Liver (tissue), 9 donors: ENCODE data around the gene TNFSF13. TPM values are rescaled to one million over a fixed set of nuclear protein-coding genes. Genes with fewer than 3 reads are reported as not detected.

Experiments used
- DNase-seq: peaks from one replicate; pipeline ENCODE4 v3.0.0-alpha.2; 2017; ENCODE audit warnings: low spot score
- H3K27ac ChIP-seq, 2 donors: one replicate each; pipeline ENCODE4 v1.7.0; 2013; ENCODE audit warnings: inconsistent platforms in 2 of 2, low read length in 2 of 2, control low read depth in 1 of 2, low read depth in 1 of 2, mild to moderate bottlenecking in 1 of 2
- H3K27me3 ChIP-seq, 4 donors: one replicate each; pipeline versions ENCODE4 v1.6.1 to v1.7.0; 2013; ENCODE audit warnings: low read length in 3 of 4, inconsistent platforms in 1 of 4, mild to moderate bottlenecking in 1 of 4, moderate library complexity in 1 of 4; ENCODE audit not compliant: control insufficient read depth in 4 of 4, insufficient read depth in 4 of 4
- H3K36me3 ChIP-seq, 4 donors: one replicate each; pipeline versions ENCODE4 v1.6.1 to v1.7.0; 2013; ENCODE audit warnings: low read length in 3 of 4, mild to moderate bottlenecking in 3 of 4, low read depth in 1 of 4, moderate library complexity in 1 of 4; ENCODE audit not compliant: control insufficient read depth in 4 of 4, insufficient read depth in 3 of 4
- H3K4me1 ChIP-seq, 4 donors: one replicate each; pipeline versions ENCODE4 v1.6.1 to v1.7.0; 2013; ENCODE audit warnings: low read length in 3 of 4, mild to moderate bottlenecking in 3 of 4, moderate library complexity in 1 of 4; ENCODE audit not compliant: control insufficient read depth in 4 of 4, insufficient read depth in 4 of 4
- H3K4me3 ChIP-seq, 3 donors: one replicate each; pipeline versions ENCODE4 v1.6.1 to v1.7.0; 2013; ENCODE audit warnings: low read length in 3 of 3, control low read depth in 1 of 3, low read depth in 1 of 3, mild to moderate bottlenecking in 1 of 3
- H3K9ac ChIP-seq, 2 donors: one replicate each; pipeline ENCODE4 v1.7.0; 2013; ENCODE audit warnings: low read length in 2 of 2, mild to moderate bottlenecking in 2 of 2, moderate library complexity in 2 of 2, control low read depth in 1 of 2, low read depth in 1 of 2
- H3K9me3 ChIP-seq, 4 donors: one replicate each; pipeline versions ENCODE4 v1.6.1 to v1.7.0; 2013; ENCODE audit warnings: low read length in 3 of 4; ENCODE audit not compliant: control insufficient read depth in 4 of 4
- ATF3 ChIP-seq: IDR thresholded peaks from 2 replicates; pipeline ENCODE4 v1.6.1; 2016; ENCODE audit warnings: antibody characterized with exemption
- CTCF ChIP-seq: fragments of 150-350 bp; IDR thresholded peaks from 2 replicates; pipeline ENCODE4 v1.5.1; 2017; ENCODE audit warnings: improper control_type of control experiment, low read depth, low read length; ENCODE audit not compliant: missing input control
- EGR1 ChIP-seq, 2 donors: IDR thresholded peaks; 2 replicates each; pipeline ENCODE4 v1.6.1; 2016 to 2018; ENCODE audit warnings: antibody characterized with exemption in 2 of 2, low read depth in 2 of 2
- FOXA1 ChIP-seq: IDR thresholded peaks from 2 replicates; pipeline ENCODE4 v1.6.1; 2016; ENCODE audit warnings: antibody characterized with exemption
- FOXA2 ChIP-seq: IDR thresholded peaks from 2 replicates; pipeline ENCODE4 v1.6.1; 2016; ENCODE audit warnings: antibody characterized with exemption
- GABPA ChIP-seq, 2 donors: IDR thresholded peaks in 1 of 2; conservative IDR thresholded peaks in 1 of 2; 2 replicates each; pipeline ENCODE4 v1.6.1; 2016; ENCODE audit warnings: antibody characterized with exemption in 2 of 2, mild to moderate bottlenecking in 1 of 2, moderate library complexity in 1 of 2
- HNF4A ChIP-seq, 2 donors: conservative IDR thresholded peaks; 2 replicates each; pipeline ENCODE4 v1.6.1; 2016; ENCODE audit warnings: antibody characterized with exemption in 2 of 2, mild to moderate bottlenecking in 2 of 2
- HNF4G ChIP-seq: IDR thresholded peaks from 2 replicates; pipeline ENCODE4 v1.6.1; 2016; ENCODE audit warnings: antibody characterized with exemption
- JUND ChIP-seq, 2 donors: IDR thresholded peaks; 2 replicates each; pipeline ENCODE4 v1.6.1; 2016; ENCODE audit warnings: antibody characterized with exemption in 2 of 2
- MAX ChIP-seq: IDR thresholded peaks from 2 replicates; pipeline ENCODE4 v1.6.1; 2016; ENCODE audit warnings: antibody characterized with exemption
- NR2F2 ChIP-seq: IDR thresholded peaks from 2 replicates; pipeline ENCODE4 v1.6.1; 2016; ENCODE audit warnings: antibody characterized with exemption
- RAD21 ChIP-seq, 2 donors: IDR thresholded peaks; 2 replicates each; pipeline ENCODE4 v1.6.1; 2016; ENCODE audit warnings: antibody characterized with exemption in 2 of 2, mild to moderate bottlenecking in 2 of 2
- REST ChIP-seq: IDR thresholded peaks from 2 replicates; pipeline ENCODE4 v1.6.1; 2016; ENCODE audit warnings: antibody characterized with exemption, mild to moderate bottlenecking
- SP1 ChIP-seq: IDR thresholded peaks from 2 replicates; pipeline ENCODE4 v1.6.1; 2018; ENCODE audit warnings: antibody characterized with exemption, mild to moderate bottlenecking
- YY1 ChIP-seq: IDR thresholded peaks from 2 replicates; pipeline ENCODE4 v1.6.1; 2016; ENCODE audit warnings: antibody characterized with exemption, mild to moderate bottlenecking
- ZBTB33 ChIP-seq: IDR thresholded peaks from 2 replicates; pipeline ENCODE4 v1.6.1; 2016; ENCODE audit warnings: antibody characterized with exemption
- WGBS: extraction: QIAGEN DNeasy Blood & Tissue Kit; methylation state at CpG from one replicate; pipeline ENCODE4 v1.1.7; 2013; 5-methylcytosine and 5-hydroxymethylcytosine counted together
- polyA plus RNA-seq, 2 donors: library from polyadenylated mRNA; stranded (reverse) in 1 of 2; unstranded in 1 of 2; fragments of 200-250 nt in 1 of 2; fragments of >200 nt in 1 of 2; fragmentation: Nextera tagmentation in 1 of 2; extraction: Ambion mirVana in 1 of 2; gene quantifications; one replicate each; pipeline versions ENCODE4 v1.2.1 to v1.2.3, GENCODE V29; 2013 to 2015
- total RNA-seq, 2 donors: library from RNA; depleted of rRNA; stranded (reverse); fragments of >200 nt; gene quantifications; one replicate each; pipeline ENCODE4 v1.2.3, GENCODE V29; 2014
- donor health status: healthy.
- donor health status: healthy.
- donor health status: healthy.
- donor health status: healthy.
- donor health status: healthy.

TNFSF13 gene
- total and polyA plus RNA-seq, 4 donors = 1.4 to 9.3 (median 4.5) TPM

- H3K36me3 ChIP-seq = peaks cover 20 to 42% (median 27%) of the 10 kb centered on the region in 4 donors
- TF ChIP-seq HNF4A (conservative IDR thresholded peaks at IDR 0.05) (no peak), FOXA2 (no peak), ZBTB33 (no peak), HNF4G (no peak), YY1 (no peak), CTCF (no peak), FOXA1 (no peak), GABPA (IDR thresholded peaks at IDR 0.05 in 1 of 2, conservative IDR thresholded peaks at IDR 0.05 in 1 of 2) (no peak), RAD21 (IDR thresholded peaks at IDR 0.05) (no peak), REST (no peak), MAX (no peak), NR2F2 (no peak), EGR1 (IDR thresholded peaks at IDR 0.05; ENCODE audit: low read depth in 2 of 2) (no peak), SP1 (no peak), ATF3 (no peak), JUND (IDR thresholded peaks at IDR 0.05) (no peak)
- peaks cover 2 to 16% (median 5%) of the 10 kb centered on the region in 4 donors for H3K4me1 ChIP-seq
- DNase-seq = no peak
- no peaks in the 10 kb centered on the region for H3K9me3 ChIP-seq
- H3K4me3 ChIP-seq = no peak overlapping the region
- no peaks in the 10 kb centered on the region for H3K27me3 ChIP-seq
- no peak overlapping the region for H3K9ac ChIP-seq
- 84% methylated on average over 30 of the region's 30 CpGs for WGBS
- H3K27ac ChIP-seq = no peak overlapping the region
These were observed 30.1 kb downstream of the TNFSF13 start for GRCh38 chr17:7588553-7589203.
